CD4-positive, alpha-beta T cell treated with Interleukin-12 subunit alpha and Interleukin-12 subunit beta, for 1 hour (primary cell): Measurements from ENCODE around the gene OR4E2.
"Not testable (repeated sequence)": the region's sequence is repeated elsewhere in the genome, so short reads cannot be mapped to it uniquely, and the experiment has no call there.

Experiments used
- DNase-seq: peaks from one replicate; pipeline ENCODE4 v3.0.0-alpha.2; 2020

The OR4E2 gene

GRCh38 chr14:21653331-21653885 is at the start of gene OR4E2:
OR4E2 (plus strand) TSS chr14:21653835; CDS start chr14:21665083, 11,248 bp downstream.
- no peak for DNase-seq

GRCh38 chr14:21612324-21612723 is 41.3 kb upstream of the OR4E2 start:
- DNase-seq = no peak

- no peak for DNase-seq
Observed at GRCh38 chr14:21614240-21614639, 39.4 kb upstream of the OR4E2 start.

DNA sequence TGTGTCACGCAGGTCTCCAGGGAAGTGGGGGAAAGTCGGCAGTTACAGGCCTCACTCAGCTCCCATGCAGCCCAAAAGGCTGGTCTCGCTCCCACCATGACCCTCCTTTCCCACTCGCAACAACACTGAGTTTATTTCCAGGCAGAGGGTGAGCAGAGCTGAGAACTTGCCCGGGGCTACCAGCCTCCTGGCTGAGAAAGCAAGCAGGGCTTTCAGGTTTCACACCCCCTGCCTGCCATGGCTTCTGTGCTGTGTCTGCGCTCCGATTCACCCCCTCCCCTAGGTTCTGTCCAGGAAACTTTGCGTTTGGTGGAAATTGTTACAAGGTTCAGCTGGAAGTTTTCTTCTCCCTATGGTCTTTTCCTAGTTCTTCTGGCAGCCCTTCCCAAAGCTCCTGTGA is 36.0 kb upstream of the OR4E2 start:
- no peak for DNase-seq

DNA sequence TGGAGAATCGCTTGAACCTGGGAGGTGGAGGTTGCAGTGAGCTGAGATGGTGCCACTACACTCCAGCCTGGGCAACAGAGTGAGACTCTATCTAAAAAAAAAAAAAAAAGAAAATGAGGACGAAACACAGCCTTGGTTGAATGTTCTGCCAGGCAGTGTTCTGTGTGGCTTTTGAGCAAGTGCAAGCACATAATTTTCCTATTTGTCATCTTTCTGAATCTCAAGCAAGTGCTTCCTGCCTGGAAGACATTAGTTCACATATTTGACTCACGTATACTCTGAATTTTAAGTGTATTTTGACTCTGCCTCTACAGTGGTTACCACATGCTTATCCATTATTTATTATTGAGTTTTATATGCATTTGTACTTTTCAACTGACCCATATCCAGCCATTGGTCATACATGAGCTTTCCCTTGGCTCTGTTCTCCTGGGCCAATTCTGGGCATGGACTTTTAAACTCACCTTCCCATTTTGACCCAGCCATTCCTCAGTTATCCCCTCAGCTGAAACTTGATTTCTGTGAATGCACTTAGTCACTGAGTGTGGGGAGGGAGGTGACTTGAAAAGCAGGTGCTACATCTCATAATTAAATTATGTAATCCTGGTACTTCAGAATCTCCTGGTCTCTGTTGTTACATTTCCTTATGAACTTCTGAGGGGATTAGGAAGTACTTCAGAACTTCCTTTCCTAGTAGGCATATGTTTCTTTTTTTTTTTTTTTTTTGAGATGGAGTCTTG is 27.0 kb upstream of the OR4E2 start:
- no peak for DNase-seq

DNA sequence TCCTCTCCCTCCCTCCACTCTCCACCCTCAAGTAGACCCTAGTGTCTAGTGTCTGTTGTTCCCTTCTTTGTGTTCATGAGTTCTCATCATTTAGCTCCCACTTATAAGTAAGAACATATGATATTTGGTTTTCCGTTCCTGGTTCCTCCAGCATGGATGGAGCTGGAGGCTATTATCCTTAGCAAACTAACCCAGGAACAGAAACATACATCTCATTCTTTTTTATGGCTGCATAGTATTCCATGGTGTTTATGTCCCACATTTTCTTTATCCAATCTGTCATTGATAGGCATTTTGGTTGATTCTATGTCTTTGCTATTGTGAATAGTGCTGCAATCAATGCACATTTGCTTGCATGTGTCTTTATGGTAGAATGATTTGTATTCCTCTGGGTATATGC is 23.1 kb upstream of the OR4E2 start:
- not testable (repeated sequence) for DNase-seq

GRCh38 chr14:21631084-21631483 is 22.6 kb upstream of the OR4E2 start:
- no peak for DNase-seq

DNA sequence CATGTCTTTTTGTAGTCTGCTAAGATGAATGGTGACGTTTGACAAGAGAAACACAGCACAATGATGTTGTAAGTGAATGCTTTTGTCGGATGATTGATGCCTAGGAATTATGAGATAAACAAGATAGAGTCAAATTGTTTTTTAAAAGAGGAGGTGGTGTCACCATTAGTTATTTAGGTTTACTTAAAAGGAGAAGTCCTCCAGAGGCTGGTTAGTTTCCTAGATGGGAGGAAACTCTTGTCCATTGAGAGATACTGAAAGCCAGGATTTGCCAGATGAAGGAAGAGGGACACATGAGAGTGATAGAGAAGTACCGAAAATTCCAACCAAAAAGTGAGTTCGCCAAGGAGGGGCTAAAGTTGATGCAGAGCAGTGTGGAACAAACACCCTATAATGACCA is 18.8 kb upstream of the OR4E2 start, which contains the start of gene OR10G2:
OR10G2 (minus strand) TSS at position 101 of the 400 bp plus-strand sequence; CDS start at position 3, 98 bp downstream.
- no peak for DNase-seq

DNA sequence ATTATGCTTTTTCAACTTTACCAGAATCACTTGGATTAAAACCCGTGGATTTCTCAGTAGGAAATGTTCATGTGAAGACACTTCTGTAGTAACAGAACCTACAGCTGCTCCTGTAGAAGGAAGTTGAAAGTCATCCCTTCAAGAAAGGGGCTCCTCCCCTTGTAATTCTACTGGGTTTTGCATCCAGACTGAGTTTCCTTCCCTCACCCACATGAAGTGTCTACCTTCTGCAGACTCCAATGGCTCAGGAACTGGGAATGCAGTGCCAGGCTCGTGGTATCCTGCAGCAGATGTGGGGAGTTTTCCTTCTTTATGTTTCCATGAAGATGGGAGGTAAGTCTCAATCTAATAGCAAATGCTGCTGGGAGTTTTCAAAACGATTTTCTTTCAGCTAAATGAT is 11.0 kb upstream of the OR4E2 start:
- DNase-seq = no peak

GRCh38 chr14:21643407-21643806 is 10.2 kb upstream of the OR4E2 start:
- DNase-seq = no peak

DNA sequence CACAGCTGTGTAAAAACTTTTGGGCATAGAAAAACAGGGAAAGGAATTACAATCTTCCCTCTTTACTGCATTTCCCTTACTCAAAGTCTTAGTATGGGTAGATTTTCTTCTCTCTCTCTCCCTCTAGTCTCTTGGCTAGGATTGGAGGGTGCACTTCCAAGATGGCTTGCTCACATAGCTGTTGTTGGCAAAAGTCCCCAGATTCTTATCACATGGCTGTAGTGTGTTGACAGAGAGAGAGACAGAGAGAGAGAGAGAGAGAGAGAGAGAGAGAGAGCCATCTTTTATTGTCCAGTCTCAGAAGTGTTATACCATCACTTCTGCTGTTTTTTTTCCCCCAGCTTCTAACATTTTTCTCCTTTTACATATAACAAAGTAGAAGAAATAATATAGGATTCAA is 6.3 kb upstream of the OR4E2 start:
- DNase-seq = no peak

DNA sequence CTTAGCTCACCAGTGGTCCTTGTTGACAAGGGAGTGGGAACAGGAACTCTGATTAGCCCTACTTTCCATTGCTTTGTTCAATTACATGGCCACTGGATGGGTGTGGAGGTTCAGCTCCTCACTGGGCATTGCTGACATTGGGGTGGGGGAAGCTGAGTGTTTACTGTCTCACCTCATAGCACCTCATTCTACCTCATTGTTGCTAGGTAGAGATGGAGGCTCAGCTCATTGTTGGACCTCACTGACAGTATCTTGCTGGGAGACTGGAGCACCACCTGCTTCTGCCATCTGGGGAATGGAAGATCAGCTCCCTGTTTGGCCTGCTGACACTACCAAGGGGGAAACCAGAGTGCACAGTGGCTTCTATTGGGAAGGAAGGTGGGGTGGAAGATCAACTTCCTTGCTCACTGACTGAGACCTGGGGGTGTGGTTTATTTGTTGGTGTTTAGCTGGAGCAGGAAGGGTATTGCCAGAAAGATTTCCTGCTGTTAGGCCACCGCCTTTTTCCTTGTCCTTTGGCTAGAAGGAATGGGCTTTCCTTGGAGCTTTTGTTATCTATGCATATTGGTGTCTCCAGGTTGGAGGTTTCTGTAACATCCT is 1.3 kb upstream of the OR4E2 start:
- DNase-seq = no peak

- DNase-seq = no peak
Observed at GRCh38 chr14:21654215-21654614, 580 bp downstream of the OR4E2 start.

GRCh38 chr14:21656980-21657379 is 3.3 kb downstream of the OR4E2 start:
- DNase-seq = no peak

DNA sequence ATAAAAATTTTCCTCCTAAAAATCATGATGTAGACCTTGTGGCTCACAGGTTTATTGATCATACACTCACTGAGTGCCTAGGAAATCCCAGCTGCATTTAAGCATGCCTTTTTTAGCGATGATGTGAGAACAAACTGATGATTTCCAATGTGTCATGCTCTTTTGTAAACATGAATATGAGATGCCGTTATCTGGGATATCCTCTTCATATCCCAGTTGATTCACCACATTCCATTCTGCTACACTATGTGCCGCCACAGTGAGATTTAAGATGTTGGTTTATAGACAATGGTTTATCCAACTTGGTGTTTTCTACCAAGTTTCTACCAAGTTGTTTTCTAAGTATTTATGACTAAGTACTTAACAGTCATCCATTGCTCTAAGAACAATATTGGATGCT is 14.7 kb downstream of the OR4E2 start:
- no peak for DNase-seq

GRCh38 chr14:21669284-21669683 is 15.6 kb downstream of the OR4E2 start:
- no peak for DNase-seq

- no peak for DNase-seq
Observed at GRCh38 chr14:21671371-21671770, 17.7 kb downstream of the OR4E2 start.

DNA sequence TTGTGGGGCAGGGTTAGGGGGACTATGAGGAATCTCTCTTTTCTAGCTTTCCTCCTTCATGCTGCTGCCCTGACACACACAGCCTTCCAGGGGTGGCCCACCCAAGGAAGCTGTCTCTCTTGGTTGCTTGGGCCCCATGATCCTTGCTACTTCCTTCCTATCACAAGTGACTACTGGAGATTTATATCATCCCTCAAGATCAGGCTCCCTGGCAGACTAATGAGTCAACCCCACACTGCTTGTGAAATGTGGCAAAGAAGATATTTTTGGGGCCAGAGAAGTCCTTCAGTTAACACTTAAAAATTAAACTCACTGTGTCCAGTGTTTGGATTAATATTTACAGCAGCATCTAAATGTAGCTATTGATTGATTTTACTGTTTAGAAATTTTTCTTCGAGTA is 18.5 kb downstream of the OR4E2 start:
- no peak for DNase-seq

- no peak for DNase-seq
Observed at GRCh38 chr14:21673718-21674117, 20.1 kb downstream of the OR4E2 start, which contains the start of gene OR4E1. OR4E1 (minus strand) TSS chr14:21673818; CDS start chr14:21670935, 2,883 bp downstream.

DNA sequence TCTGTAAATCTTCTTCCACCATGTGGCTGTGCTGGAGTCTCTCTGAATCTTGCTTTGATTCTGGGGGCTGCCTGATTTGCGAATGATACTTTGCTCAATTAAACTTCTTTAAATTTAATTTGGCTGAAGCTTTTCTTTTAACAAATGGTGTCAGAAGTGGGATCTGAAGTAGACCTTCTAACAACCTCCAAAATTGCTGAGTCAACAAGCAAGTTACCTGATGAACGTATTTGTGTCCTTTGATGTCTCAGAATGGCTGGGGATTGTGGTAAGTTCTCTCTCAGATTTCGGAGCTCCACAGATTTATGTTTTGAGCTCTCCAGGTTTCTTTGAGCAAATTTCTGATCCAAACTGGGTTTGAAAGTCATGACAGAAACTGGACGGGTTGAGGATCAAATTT is 21.9 kb downstream of the OR4E2 start:
- DNase-seq = no peak

DNA sequence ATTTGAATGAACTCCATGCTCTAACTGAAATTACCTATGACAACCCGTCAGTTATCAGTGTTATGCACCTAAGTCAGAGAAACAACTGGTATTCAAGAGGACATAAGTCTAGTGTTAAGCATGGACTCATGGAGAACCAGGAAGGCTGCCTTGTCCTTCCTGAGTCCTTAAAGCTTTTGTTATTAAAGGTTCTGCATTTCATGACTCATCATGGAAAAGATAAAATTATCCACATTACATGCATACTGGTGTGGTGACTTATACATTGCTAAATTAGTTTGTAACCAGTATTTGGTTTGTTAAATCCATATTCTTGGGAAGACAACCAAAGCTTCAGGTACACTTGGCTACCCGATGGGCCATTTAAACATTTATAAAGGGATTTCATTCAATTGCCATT is 26.4 kb downstream of the OR4E2 start:
- DNase-seq = no peak

GRCh38 chr14:21686468-21686867 is 32.8 kb downstream of the OR4E2 start:
- DNase-seq = no peak

DNA sequence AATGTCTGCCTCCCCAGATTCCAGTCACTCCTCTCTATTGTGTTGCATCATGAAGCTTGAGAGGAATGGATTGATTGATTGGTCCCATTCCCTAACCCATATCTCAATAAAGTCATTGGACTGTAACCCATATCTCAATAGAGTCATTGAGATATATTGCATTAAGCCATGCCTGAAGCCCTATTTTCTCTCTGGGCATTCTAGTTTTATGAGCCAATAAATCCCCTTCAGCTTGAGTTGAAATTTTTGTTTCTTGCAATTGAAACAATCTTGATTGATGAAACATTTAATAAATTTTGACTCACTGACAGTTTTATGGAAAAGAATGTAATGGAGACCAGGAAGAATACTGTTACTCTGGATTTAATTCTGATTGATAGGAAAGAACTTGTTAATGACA is 40.8 kb downstream of the OR4E2 start:
- no peak for DNase-seq

DNA sequence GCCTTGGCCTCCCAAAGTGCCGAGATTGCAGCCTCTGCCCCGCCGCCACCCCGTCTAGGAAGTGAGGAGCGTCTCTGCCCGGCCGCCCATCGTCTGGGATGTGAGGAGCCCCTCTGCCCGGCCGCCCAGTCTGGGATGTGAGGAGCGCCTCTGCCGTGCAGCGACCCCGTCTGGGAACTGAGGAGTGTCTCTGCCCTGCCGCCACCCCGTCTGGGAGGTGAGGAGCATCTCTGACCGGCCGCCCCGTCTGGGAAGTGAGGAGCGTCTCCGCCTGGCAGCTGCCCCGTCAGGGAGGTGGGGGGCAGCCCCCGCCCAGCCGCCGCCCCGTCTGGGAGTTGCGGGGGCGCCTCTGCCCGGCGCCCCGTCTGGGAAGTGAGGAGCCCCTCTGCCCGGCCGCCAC is 44.0 kb downstream of the OR4E2 start:
- DNase-seq = not testable (repeated sequence)
